AG04450 (cell line): Measurements from ENCODE around the gene TATDN2. TPM values are rescaled to one million over a fixed set of nuclear protein-coding genes. Genes with fewer than 3 reads are reported as not detected.

Experiments used
- CTCF ChIA-PET: fragments of 300-600, 350-600 bp; formaldehyde crosslinking; extraction: SDS; loops from one replicate; lab custom pipeline; 2022; ENCODE audit warnings: antibody characterized with exemption, inconsistent platforms; lab: Charles Lee
- POLR2A ChIA-PET: fragments of 350-600 bp; formaldehyde crosslinking; extraction: SDS; loops from one replicate; lab custom pipeline; 2021; ENCODE audit warnings: antibody characterized with exemption, inconsistent platforms; lab: Yijun Ruan, JAX
- DNase-seq: peaks from one replicate; pipeline ENCODE4 v3.0.0-alpha.2; 2011; ENCODE audit warnings: low read depth, low spot score
- H3K27ac ChIP-seq: one replicate; pipeline ENCODE4 v1.5.1; 2012; ENCODE audit warnings: low read depth, low read length, control low read depth
- H3K27me3 ChIP-seq: one replicate; pipeline ENCODE4 v1.6.0; 2012; ENCODE audit warnings: low read length; ENCODE audit not compliant: control insufficient read depth, insufficient read depth
- H3K4me3 ChIP-seq: 2 replicates; pipeline ENCODE4 v1.5.1; 2011; ENCODE audit warnings: mild to moderate bottlenecking, low read depth, low read length, control low read depth
- H3K9me3 ChIP-seq: 2 replicates; pipeline ENCODE4 v1.5.1; 2012; ENCODE audit warnings: low read length; ENCODE audit not compliant: control insufficient read depth, insufficient read depth
- CTCF ChIP-seq: IDR thresholded peaks from 2 replicates; pipeline ENCODE4 v1.5.1; 2011; ENCODE audit warnings: low read depth, low read length, control low read depth, inconsistent platforms
- polyA plus RNA-seq: library from polyadenylated mRNA; depleted of rRNA; stranded (reverse); fragments of >200 nt; gene quantifications from 2 replicates; pipeline ENCODE4 v1.2.3, GENCODE V29; 2011

Gene TATDN2
- polyA plus RNA-seq, 1 experiment, result 17.7 TPM

- H3K27ac ChIP-seq, result no peak overlapping the region
- H3K27me3 ChIP-seq, result no peaks in the 10 kb centered on the region
- ChIA-PET CTCF (no interaction called here), POLR2A (interaction anchor here (0.6 to 1.8 kb wide), 2 partner anchors 9 to 10 kb away, joined by 3 to 7 read pairs; partner anchors contain the start of gene SEC13)
- no peaks in the 10 kb centered on the region; the same call in 1 of the 2 replicates for H3K9me3 ChIP-seq
- DNase-seq, result no peak
- H3K4me3 ChIP-seq, result no peak overlapping the region
- TF ChIP-seq CTCF, result no peak
Measured at GRCh38 chr3:10312391-10312790, 64.1 kb downstream of the TATDN2 start.

- Histone ChIP-seq H3K9me3 (no peaks in the 10 kb centered on the region; the same call in 1 of the 2 replicates), H3K27me3 (no peaks in the 10 kb centered on the region), H3K27ac (no peak overlapping the region), H3K4me3 (no peak overlapping the region)
- ChIA-PET POLR2A (interaction anchor here (0.6 to 1.8 kb wide), 2 partner anchors 8 to 171 kb away, joined by 5 to 7 read pairs; partner anchors contain the start of genes SEC13 and VHL), CTCF (no interaction called here)
- DNase-seq, result no peak
- no peak for TF ChIP-seq CTCF
Measured at GRCh38 chr3:10312861-10313260, 64.6 kb downstream of the TATDN2 start.

GRCh38 chr3:10315101-10315500 is 66.8 kb downstream of the TATDN2 start:
- Histone ChIP-seq H3K4me3 (no peak overlapping the region), H3K9me3 (no peaks in the 10 kb centered on the region; the same call in 1 of the 2 replicates), H3K27me3 (no peaks in the 10 kb centered on the region), H3K27ac (no peak overlapping the region)
- no peak for TF ChIP-seq CTCF
- DNase-seq, result no peak
- ChIA-PET POLR2A (no interaction called here), CTCF (interaction anchor here (0.6 kb wide), 1 partner anchor 31 kb away, joined by 3 read pairs; no protein-coding TSS in a partner anchor)

GRCh38 chr3:10315771-10316344 is 67.6 kb downstream of the TATDN2 start:
- Histone ChIP-seq H3K9me3 (peaks cover 2% of the 10 kb centered on the region; the same call in 1 of the 2 replicates), H3K27me3 (no peaks in the 10 kb centered on the region), H3K27ac (no peak overlapping the region), H3K4me3 (no peak overlapping the region)
- DNase-seq, result no peak
- ChIA-PET POLR2A (interaction anchor here (1.2 kb wide), 1 partner anchor 11 kb away, joined by 3 read pairs; no protein-coding TSS in a partner anchor), CTCF (interaction anchor here (0.6 kb wide), 1 partner anchor 30 kb away, joined by 3 read pairs; no protein-coding TSS in a partner anchor)
- TF ChIP-seq CTCF, result no peak

GRCh38 chr3:10317311-10317960 is 69.2 kb downstream of the TATDN2 start:
- Histone ChIP-seq H3K9me3 (peaks cover 2% of the 10 kb centered on the region; the same call in 1 of the 2 replicates), H3K27ac (no peak overlapping the region), H3K4me3 (no peak overlapping the region), H3K27me3 (no peaks in the 10 kb centered on the region)
- CTCF ChIA-PET, result no interaction called here
- POLR2A ChIA-PET, result no interaction called here
- no peak for DNase-seq
- no peak for TF ChIP-seq CTCF
